ENCODE results near the gene INSYN2B.

INSYN2B gene

DNA sequence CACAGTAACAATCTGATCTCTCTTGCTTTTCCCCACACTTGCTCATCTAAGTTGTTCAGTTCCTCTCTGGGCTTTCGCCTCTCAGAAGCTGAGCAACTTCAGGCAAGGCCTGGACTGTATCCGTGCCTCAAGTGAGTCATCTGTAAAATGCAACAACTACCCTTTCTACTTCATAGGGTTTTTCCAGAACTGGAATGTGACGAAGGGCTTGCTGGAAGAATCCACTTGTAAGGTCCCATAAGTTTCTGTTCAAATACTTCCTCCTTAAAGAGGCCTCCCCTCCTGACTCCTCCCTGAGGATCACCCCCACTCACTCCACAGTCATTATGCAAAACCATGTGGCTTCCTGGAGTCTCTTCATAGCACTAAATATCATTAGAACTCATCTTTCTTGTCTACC, 17.5 kb upstream of the INSYN2B start:
- Histone ChIP-seq H3K36me3 (ENCODE audit: insufficient read depth, low read length) (no peaks in the 10 kb centered on the region), H3K4me3 (ENCODE audit: low read length) (no peak overlapping the region), H3K4me2 (ENCODE audit: low read length) (no peak overlapping the region), H3K4me1 (ENCODE audit: control insufficient read depth, insufficient read depth, low read length) (no peaks in the 10 kb centered on the region), H3K9me3 (replicated peaks; ENCODE audit: low read length) (no peaks in the 10 kb centered on the region), H3K27me3 (ENCODE audit: control insufficient read depth, insufficient read depth, low read length) (no peaks in the 10 kb centered on the region), H3K9ac (ENCODE audit: low read depth, low read length) (no peak overlapping the region)

DNA sequence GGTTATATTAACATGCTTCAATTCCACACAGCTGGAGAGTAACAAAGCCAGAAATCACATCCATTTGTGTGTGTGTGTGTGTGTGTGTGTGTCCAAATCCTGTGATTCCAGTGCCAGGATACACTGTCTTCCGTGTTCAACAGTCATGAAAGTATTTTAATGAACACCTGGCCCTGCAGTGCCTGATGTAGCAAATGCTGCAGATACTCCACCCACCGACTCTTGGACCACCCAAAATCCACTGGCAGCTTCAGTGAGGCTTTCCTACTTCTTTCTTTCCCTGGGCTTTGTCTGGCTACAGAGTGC, 13.1 kb upstream of the INSYN2B start:
- Histone ChIP-seq H3K4me3 (ENCODE audit: low read length) (no peak overlapping the region), H3K9me3 (replicated peaks; ENCODE audit: low read length) (no peaks in the 10 kb centered on the region), H3K36me3 (ENCODE audit: insufficient read depth, low read length) (no peaks in the 10 kb centered on the region), H3K4me1 (ENCODE audit: control insufficient read depth, insufficient read depth, low read length) (peaks cover 14% of the 10 kb centered on the region), H3K4me2 (ENCODE audit: low read length) (no peak overlapping the region), H3K9ac (ENCODE audit: low read depth, low read length) (no peak overlapping the region), H3K27me3 (ENCODE audit: control insufficient read depth, insufficient read depth, low read length) (no peaks in the 10 kb centered on the region)

DNA sequence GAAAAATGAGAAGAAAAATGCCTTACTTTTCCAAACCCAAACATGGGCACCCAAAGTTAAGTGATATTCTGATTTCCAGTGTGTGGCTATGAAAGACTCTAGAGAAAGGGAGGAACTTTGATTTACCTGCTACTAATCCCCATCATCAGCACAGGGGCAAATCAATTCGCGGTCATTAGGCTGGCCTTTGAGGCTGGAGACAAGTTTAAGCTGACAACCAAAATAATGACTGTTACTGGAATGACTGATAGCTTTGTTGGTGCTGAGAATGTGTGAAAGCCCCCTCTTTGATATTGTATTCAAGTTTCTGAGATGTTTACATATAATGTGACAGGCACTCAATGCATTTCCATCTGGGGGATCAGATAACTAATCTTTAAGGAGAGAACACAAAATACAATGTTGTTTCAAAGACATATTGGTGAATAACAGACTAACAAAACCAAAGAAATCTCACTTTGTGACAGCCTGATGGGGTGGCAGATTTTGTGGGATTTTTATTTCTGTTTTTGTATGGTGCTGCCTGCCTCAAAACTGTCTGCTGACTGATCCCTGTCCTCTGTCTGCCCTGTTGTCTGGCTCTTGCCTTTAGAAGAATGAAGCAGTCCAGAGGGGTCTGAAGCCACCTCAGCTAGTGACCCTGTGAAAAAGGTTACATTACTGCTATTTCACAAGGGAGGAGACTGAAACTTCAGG, 12.6 kb upstream of the INSYN2B start:
- no peak overlapping the region for H3K9ac ChIP-seq (ENCODE audit: low read depth, low read length)
- H3K4me1 ChIP-seq (ENCODE audit: control insufficient read depth, insufficient read depth, low read length), result peaks cover 15% of the 10 kb centered on the region
- no peaks in the 10 kb centered on the region for H3K9me3 ChIP-seq (replicated peaks; ENCODE audit: low read length)
- no peak overlapping the region for H3K4me2 ChIP-seq (ENCODE audit: low read length)
- H3K27me3 ChIP-seq (ENCODE audit: control insufficient read depth, insufficient read depth, low read length), result no peaks in the 10 kb centered on the region
- no peaks in the 10 kb centered on the region for H3K36me3 ChIP-seq (ENCODE audit: insufficient read depth, low read length)
- no peak overlapping the region for H3K4me3 ChIP-seq (ENCODE audit: low read length)

DNA sequence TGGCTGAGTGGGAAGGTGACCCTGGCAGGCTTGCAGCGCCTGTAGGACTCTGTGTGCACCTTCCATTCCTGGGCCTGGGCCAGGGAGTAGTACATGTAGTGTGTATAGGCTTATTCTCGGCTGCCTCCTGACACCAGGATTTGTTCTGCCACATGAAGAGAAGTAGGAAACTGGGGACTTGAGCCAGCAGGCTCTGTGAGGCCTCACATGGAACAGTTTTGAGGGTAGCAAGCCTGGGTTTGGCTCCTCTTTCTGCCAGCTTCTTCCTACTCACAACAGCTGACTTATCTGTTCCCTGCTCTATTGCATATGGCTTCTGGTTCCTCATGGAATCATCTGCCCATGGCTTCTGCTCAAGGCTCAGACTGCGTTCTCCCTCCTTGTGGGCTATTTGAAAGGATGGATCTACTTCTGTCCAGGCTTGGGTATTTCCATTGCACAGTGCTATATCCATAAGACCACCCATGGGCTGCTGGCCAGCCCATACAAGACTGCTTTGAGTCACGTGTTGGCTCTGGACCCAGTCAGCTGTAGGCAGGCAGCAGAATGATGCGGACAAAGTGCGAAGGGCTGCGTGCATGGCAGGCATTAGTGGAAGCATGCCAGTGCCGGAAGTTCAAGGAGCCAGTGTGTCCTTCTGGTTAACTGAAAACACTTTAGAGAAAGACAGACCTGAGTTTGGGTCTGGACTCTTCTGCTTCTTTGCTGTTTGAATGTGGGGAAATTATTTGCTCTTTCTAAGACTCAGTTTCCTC, 11.0 kb upstream of the INSYN2B start:
- no peak overlapping the region for H3K4me3 ChIP-seq (ENCODE audit: low read length)
- H3K4me2 ChIP-seq (ENCODE audit: low read length), result no peak overlapping the region
- no peaks in the 10 kb centered on the region for H3K9me3 ChIP-seq (replicated peaks; ENCODE audit: low read length)
- no peaks in the 10 kb centered on the region for H3K36me3 ChIP-seq (ENCODE audit: insufficient read depth, low read length)
- H3K4me1 ChIP-seq (ENCODE audit: control insufficient read depth, insufficient read depth, low read length), result peaks cover 15% of the 10 kb centered on the region
- H3K27me3 ChIP-seq (ENCODE audit: control insufficient read depth, insufficient read depth, low read length), result no peaks in the 10 kb centered on the region
- H3K9ac ChIP-seq (ENCODE audit: low read depth, low read length), result no peak overlapping the region

DNA sequence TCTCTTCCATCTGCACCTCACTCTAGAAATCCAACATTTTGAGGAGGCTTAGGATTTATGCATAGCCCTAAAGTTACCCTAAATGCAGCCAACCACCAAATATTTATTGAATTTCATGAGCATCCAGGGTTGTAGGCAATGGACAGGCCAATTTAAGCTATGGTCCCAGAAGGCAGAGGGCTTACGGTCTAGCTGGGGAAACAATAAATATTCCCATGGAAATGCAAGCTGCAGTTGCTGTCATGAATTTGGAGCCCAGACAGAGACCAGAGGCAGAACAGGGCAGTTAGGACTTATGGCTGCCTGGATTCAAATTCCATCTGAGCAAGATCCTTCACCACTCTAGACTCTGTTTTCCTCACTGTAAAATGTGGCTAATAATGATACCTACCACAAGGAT, 9.1 kb upstream of the INSYN2B start:
- H3K4me1 ChIP-seq (ENCODE audit: control insufficient read depth, insufficient read depth, low read length), result peaks cover 15% of the 10 kb centered on the region
- H3K36me3 ChIP-seq (ENCODE audit: insufficient read depth, low read length), result no peaks in the 10 kb centered on the region
- no peak overlapping the region for H3K4me3 ChIP-seq (ENCODE audit: low read length)
- H3K9ac ChIP-seq (ENCODE audit: low read depth, low read length), result no peak overlapping the region
- H3K4me2 ChIP-seq (ENCODE audit: low read length), result no peak overlapping the region
- no peaks in the 10 kb centered on the region for H3K27me3 ChIP-seq (ENCODE audit: control insufficient read depth, insufficient read depth, low read length)
- H3K9me3 ChIP-seq (replicated peaks; ENCODE audit: low read length), result no peaks in the 10 kb centered on the region

DNA sequence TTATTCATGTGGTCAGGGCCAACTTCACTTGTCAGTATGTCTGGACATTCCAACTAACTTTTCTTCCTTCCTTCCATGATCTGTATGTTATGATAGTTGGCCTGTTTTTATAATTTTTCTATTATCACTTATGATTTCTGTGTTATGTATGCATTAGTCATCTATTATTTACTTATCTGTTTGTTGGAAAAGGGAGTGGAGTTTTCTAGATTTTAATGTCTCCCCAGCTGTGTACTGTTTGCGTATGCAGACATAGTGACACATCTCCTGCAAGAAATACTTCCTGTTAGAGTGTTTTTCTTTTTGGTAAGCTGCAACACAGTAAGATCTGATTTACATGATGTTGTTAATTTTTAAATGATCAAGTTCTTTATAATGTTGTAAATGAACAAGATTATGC, 8.7 kb upstream of the INSYN2B start:
- H3K9me3 ChIP-seq (replicated peaks; ENCODE audit: low read length), result no peaks in the 10 kb centered on the region
- no peak overlapping the region for H3K4me3 ChIP-seq (ENCODE audit: low read length)
- no peaks in the 10 kb centered on the region for H3K36me3 ChIP-seq (ENCODE audit: insufficient read depth, low read length)
- no peak overlapping the region for H3K4me2 ChIP-seq (ENCODE audit: low read length)
- no peaks in the 10 kb centered on the region for H3K27me3 ChIP-seq (ENCODE audit: control insufficient read depth, insufficient read depth, low read length)
- H3K9ac ChIP-seq (ENCODE audit: low read depth, low read length), result no peak overlapping the region
- peaks cover 15% of the 10 kb centered on the region for H3K4me1 ChIP-seq (ENCODE audit: control insufficient read depth, insufficient read depth, low read length)

DNA sequence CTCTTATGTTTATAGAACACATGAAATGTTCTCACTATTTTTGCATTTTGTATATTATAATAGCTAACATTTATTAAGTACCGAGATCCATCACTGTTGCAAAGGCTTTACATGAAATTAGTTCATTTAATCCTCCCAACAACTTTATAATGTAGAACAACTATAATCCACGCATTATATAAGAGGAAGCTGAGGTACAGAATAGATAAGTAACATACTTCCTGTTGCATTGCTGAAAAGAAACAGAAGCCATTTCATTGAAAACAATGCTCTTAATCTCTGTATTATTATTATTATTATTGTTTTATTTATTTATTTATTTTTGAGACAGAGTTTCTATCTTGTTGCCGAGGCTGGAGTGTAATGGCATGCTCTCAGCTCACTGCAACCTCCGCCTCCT, 7.9 kb upstream of the INSYN2B start:
- Histone ChIP-seq H3K27me3 (ENCODE audit: control insufficient read depth, insufficient read depth, low read length) (no peaks in the 10 kb centered on the region), H3K4me1 (ENCODE audit: control insufficient read depth, insufficient read depth, low read length) (peaks cover 15% of the 10 kb centered on the region), H3K4me3 (ENCODE audit: low read length) (no peak overlapping the region), H3K4me2 (ENCODE audit: low read length) (no peak overlapping the region), H3K9ac (ENCODE audit: low read depth, low read length) (no peak overlapping the region), H3K36me3 (ENCODE audit: insufficient read depth, low read length) (no peaks in the 10 kb centered on the region), H3K9me3 (replicated peaks; ENCODE audit: low read length) (no peaks in the 10 kb centered on the region)

DNA sequence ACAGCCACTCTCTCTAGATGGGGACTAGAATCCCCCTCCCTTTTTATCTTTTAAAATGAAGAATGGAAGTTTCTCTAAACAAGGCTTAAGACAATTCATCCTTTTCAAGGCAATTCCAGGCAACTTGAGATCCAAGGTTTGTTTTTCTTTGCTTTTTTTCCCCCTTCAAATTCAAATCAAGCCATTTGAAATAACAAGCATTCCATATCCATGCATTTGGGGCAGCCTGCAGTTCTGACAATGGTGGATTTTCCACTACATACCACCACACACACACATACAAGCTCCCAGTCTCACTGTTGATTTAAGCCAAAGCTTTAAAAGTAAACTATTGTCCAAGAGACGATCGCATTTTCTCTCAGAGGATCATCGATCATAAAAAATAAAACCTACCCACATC, 424 bp downstream of the INSYN2B start:
- no peaks in the 10 kb centered on the region for H3K9me3 ChIP-seq (replicated peaks; ENCODE audit: low read length)
- no peaks in the 10 kb centered on the region for H3K27me3 ChIP-seq (ENCODE audit: control insufficient read depth, insufficient read depth, low read length)
- H3K4me1 ChIP-seq (ENCODE audit: control insufficient read depth, insufficient read depth, low read length), result peaks cover 37% of the 10 kb centered on the region
- peak overlapping the region; percentile 70 for H3K4me3 ChIP-seq (ENCODE audit: low read length)
- peak overlapping the region; percentile 87 for H3K9ac ChIP-seq (ENCODE audit: low read depth, low read length)
- no peaks in the 10 kb centered on the region for H3K36me3 ChIP-seq (ENCODE audit: insufficient read depth, low read length)
- peak overlapping the region; percentile 86 for H3K4me2 ChIP-seq (ENCODE audit: low read length)

DNA sequence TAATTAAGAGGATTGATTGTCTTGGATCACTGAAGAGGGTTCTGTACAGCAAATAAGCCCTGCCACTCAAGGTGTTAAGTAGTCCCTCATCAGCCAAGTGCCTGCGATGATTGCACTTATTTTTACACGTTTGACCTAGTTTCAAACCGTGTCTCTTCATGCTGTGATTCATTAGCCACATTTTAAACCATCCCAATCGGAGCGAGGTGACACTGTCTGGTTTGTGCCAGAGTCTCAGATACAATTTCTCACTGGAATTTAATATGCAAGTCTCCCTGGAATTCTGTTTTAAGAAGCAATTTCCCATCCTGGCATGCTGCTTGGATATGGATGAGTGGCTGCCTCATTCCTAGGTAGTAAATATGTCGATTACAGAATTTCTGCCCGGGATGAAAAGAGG, 1.6 kb downstream of the INSYN2B start:
- H3K9ac ChIP-seq (ENCODE audit: low read depth, low read length), result peak overlapping the region; percentile 87
- peaks cover 45% of the 10 kb centered on the region for H3K4me1 ChIP-seq (ENCODE audit: control insufficient read depth, insufficient read depth, low read length)
- H3K9me3 ChIP-seq (replicated peaks; ENCODE audit: low read length), result no peaks in the 10 kb centered on the region
- H3K4me2 ChIP-seq (ENCODE audit: low read length), result peak overlapping the region; percentile 86
- no peaks in the 10 kb centered on the region for H3K36me3 ChIP-seq (ENCODE audit: insufficient read depth, low read length)
- no peaks in the 10 kb centered on the region for H3K27me3 ChIP-seq (ENCODE audit: control insufficient read depth, insufficient read depth, low read length)
- peak overlapping the region; percentile 70 for H3K4me3 ChIP-seq (ENCODE audit: low read length)

DNA sequence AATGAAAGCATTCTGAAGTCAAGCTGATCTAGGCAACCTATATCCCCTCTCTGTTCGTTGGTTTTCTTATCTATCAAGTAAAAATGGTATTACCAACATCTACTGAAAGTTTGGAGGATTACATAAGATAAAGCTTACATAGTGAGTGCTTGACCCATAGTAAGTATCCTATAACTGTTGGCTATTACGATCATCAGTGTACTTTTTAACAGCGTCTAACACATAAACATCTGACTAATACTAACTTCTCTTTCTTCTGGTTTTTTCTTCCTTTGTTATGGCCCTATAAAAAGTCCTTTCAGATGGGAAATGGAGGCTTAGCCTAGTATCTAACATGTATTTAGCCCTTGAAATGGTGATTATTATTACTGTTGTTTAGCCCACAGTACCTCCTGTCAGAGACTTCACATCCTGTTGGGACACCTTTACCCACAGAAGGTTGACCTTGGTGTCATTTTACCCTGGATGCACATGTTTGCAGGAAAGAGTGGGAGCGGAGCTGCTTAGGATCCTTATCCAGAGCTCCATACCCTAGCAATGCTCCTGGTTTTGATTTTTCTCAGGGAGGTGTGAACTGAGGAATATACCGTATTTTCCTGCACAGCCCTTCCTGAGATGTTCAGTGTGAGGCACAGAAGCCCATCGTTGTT, 6.0 kb downstream of the INSYN2B start:
- Histone ChIP-seq H3K9me3 (replicated peaks; ENCODE audit: low read length) (no peaks in the 10 kb centered on the region), H3K9ac (ENCODE audit: low read depth, low read length) (no peak overlapping the region), H3K36me3 (ENCODE audit: insufficient read depth, low read length) (no peaks in the 10 kb centered on the region), H3K4me2 (ENCODE audit: low read length) (no peak overlapping the region), H3K27me3 (ENCODE audit: control insufficient read depth, insufficient read depth, low read length) (no peaks in the 10 kb centered on the region), H3K4me3 (ENCODE audit: low read length) (no peak overlapping the region), H3K4me1 (ENCODE audit: control insufficient read depth, insufficient read depth, low read length) (peaks cover 65% of the 10 kb centered on the region)

DNA sequence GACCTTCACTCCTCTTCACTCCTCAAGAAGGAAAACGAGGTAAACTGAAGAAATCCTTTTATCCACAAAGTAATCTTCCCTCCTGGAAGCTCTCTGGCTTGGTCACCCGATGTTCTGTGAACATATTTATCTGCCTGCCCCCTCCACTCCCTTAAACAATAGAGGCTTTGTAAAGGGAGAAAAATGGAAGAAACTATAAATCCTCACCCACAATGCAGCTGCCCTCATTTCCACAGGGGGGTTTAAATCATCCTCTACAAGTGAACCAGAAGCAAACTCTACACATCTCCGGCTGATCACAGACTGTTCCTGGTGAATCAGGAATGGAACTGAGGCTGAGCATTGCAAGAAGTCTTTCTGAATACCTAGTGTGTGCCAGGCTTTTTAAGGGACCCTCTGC, 7.2 kb downstream of the INSYN2B start:
- Histone ChIP-seq H3K36me3 (ENCODE audit: insufficient read depth, low read length) (no peaks in the 10 kb centered on the region), H3K4me1 (ENCODE audit: control insufficient read depth, insufficient read depth, low read length) (peaks cover 53% of the 10 kb centered on the region), H3K9me3 (replicated peaks; ENCODE audit: low read length) (no peaks in the 10 kb centered on the region), H3K9ac (ENCODE audit: low read depth, low read length) (no peak overlapping the region), H3K27me3 (ENCODE audit: control insufficient read depth, insufficient read depth, low read length) (no peaks in the 10 kb centered on the region), H3K4me2 (ENCODE audit: low read length) (no peak overlapping the region), H3K4me3 (ENCODE audit: low read length) (no peak overlapping the region)
